T-helper 2 cell treated with Interferon-gamma antibody and Interleukin-4, amounts not matched to agents 5 μg/mL and 100 μg/mL, for 36 hours (primary cell): ENCODE measurements around the gene ATP13A2.

ENCODE experiments used
- DNase-seq: peaks from one replicate; pipeline ENCODE4 v3.0.0; 2021; ENCODE audit warnings: low spot score
- H3K27ac Mint-ChIP-seq: one replicate; pipeline ENCODE4 v1.8.0; 2021; ENCODE audit warnings: mild to moderate bottlenecking, mixed read lengths
- H3K27me3 Mint-ChIP-seq: one replicate; pipeline ENCODE4 v1.8.0; 2021; ENCODE audit warnings: low read depth, mixed read lengths
- H3K36me3 Mint-ChIP-seq: one replicate; pipeline ENCODE4 v1.8.0; 2021; ENCODE audit warnings: low read depth, mixed read lengths
- H3K4me1 Mint-ChIP-seq: one replicate; pipeline ENCODE4 v1.8.0; 2021; ENCODE audit warnings: low read depth, mixed read lengths
- H3K4me3 Mint-ChIP-seq: one replicate; pipeline ENCODE4 v1.8.0; 2022; ENCODE audit warnings: mild to moderate bottlenecking, moderate library complexity, mixed read lengths
- H3K9me3 Mint-ChIP-seq: one replicate; pipeline ENCODE4 v1.8.0; 2021; ENCODE audit warnings: mixed read lengths

ATP13A2 gene

GRCh38 chr1:16986962-16987361 lies 24.8 kb downstream of the ATP13A2 start:
- no peak overlapping the region for H3K27ac Mint-ChIP-seq
- H3K4me3 Mint-ChIP-seq = no peak overlapping the region
- no peaks in the 10 kb centered on the region for H3K9me3 Mint-ChIP-seq
- no peaks in the 10 kb centered on the region for H3K4me1 Mint-ChIP-seq
- peaks cover 8% of the 10 kb centered on the region for H3K27me3 Mint-ChIP-seq
- DNase-seq = no peak
- peaks cover 9% of the 10 kb centered on the region for H3K36me3 Mint-ChIP-seq

- Mint-ChIP-seq H3K9me3 (no peaks in the 10 kb centered on the region), H3K4me1 (no peaks in the 10 kb centered on the region), H3K36me3 (peaks cover 9% of the 10 kb centered on the region), H3K27ac (no peak overlapping the region), H3K27me3 (peaks cover 11% of the 10 kb centered on the region), H3K4me3 (no peak overlapping the region)
- DNase-seq = no peak
These were observed 25.2 kb downstream of the ATP13A2 start for GRCh38 chr1:16986560-16986959.

- Mint-ChIP-seq H3K4me1 (no peaks in the 10 kb centered on the region), H3K36me3 (peaks cover 6% of the 10 kb centered on the region), H3K27me3 (peaks cover 15% of the 10 kb centered on the region), H3K27ac (no peak overlapping the region), H3K4me3 (no peak overlapping the region), H3K9me3 (no peaks in the 10 kb centered on the region)
- DNase-seq = no peak
These were observed 25.6 kb downstream of the ATP13A2 start for GRCh38 chr1:16986113-16986512.

- Mint-ChIP-seq H3K9me3 (no peaks in the 10 kb centered on the region), H3K36me3 (peaks cover 5% of the 10 kb centered on the region), H3K4me1 (peaks cover 3% of the 10 kb centered on the region), H3K27me3 (peaks cover 25% of the 10 kb centered on the region), H3K4me3 (no peak overlapping the region), H3K27ac (no peak overlapping the region)
- no peak for DNase-seq
These were observed 27.0 kb downstream of the ATP13A2 start for GRCh38 chr1:16984717-16985116.

- Mint-ChIP-seq H3K4me3 (no peak overlapping the region), H3K9me3 (no peaks in the 10 kb centered on the region), H3K27ac (no peak overlapping the region)
These were observed 28.1 kb downstream of the ATP13A2 start for GRCh38 chr1:16983649-16984048.

GRCh38 chr1:16982902-16983301 lies 28.8 kb downstream of the ATP13A2 start:
- Mint-ChIP-seq H3K4me3 (no peak overlapping the region), H3K9me3 (no peaks in the 10 kb centered on the region), H3K36me3 (peaks cover 5% of the 10 kb centered on the region), H3K27ac (no peak overlapping the region), H3K4me1 (peaks cover 3% of the 10 kb centered on the region), H3K27me3 (peaks cover 31% of the 10 kb centered on the region)
- DNase-seq = no peak

More at GRCh38 chr1:16983649-16984048, 28.1 kb downstream of the ATP13A2 start:
- Mint-ChIP-seq H3K27me3 (peaks cover 31% of the 10 kb centered on the region), H3K36me3 (peaks cover 5% of the 10 kb centered on the region), H3K4me1 (peaks cover 3% of the 10 kb centered on the region)
- no peak for DNase-seq

GRCh38 chr1:16981269-16981849 lies 30.4 kb downstream of the ATP13A2 start:
- Mint-ChIP-seq H3K27me3 (peaks cover 31% of the 10 kb centered on the region), H3K4me1 (peaks cover 3% of the 10 kb centered on the region), H3K27ac (no peak overlapping the region), H3K4me3 (peak overlapping the region; percentile 12), H3K36me3 (peaks cover 5% of the 10 kb centered on the region), H3K9me3 (no peaks in the 10 kb centered on the region)
- no peak for DNase-seq

GRCh38 chr1:16980473-16981268 lies 31.1 kb downstream of the ATP13A2 start, which contains the start of gene MFAP2:
Gene MFAP2 (minus strand): TSS chr1:16980620. CDS start chr1:16978273, 2,347 bp downstream.
- Mint-ChIP-seq H3K27ac (no peak within 1 kb of the TSS), H3K36me3 (peaks cover 3% of the 10 kb centered on the region), H3K4me3 (peak within 1 kb of the TSS; percentile 12), H3K27me3 (peaks cover 31% of the 10 kb centered on the region), H3K4me1 (peaks cover 3% of the 10 kb centered on the region), H3K9me3 (no peaks in the 10 kb centered on the region)
- DNase-seq = no peak

GRCh38 chr1:16979475-16980327 lies 32.0 kb downstream of the ATP13A2 start:
- DNase-seq = no peak
- H3K4me3 Mint-ChIP-seq = no peak overlapping the region
- H3K36me3 Mint-ChIP-seq = no peaks in the 10 kb centered on the region
- H3K27ac Mint-ChIP-seq = no peak overlapping the region
- peaks cover 31% of the 10 kb centered on the region for H3K27me3 Mint-ChIP-seq
- no peaks in the 10 kb centered on the region for H3K9me3 Mint-ChIP-seq
- peaks cover 3% of the 10 kb centered on the region for H3K4me1 Mint-ChIP-seq

- no peak overlapping the region for H3K4me3 Mint-ChIP-seq
- no peak for DNase-seq
- no peaks in the 10 kb centered on the region for H3K36me3 Mint-ChIP-seq
- H3K4me1 Mint-ChIP-seq = peaks cover 3% of the 10 kb centered on the region
- H3K27ac Mint-ChIP-seq = no peak overlapping the region
- H3K27me3 Mint-ChIP-seq = peaks cover 31% of the 10 kb centered on the region
- no peaks in the 10 kb centered on the region for H3K9me3 Mint-ChIP-seq
These were observed 32.9 kb downstream of the ATP13A2 start for GRCh38 chr1:16978567-16979474.

GRCh38 chr1:16978139-16978538 lies 33.6 kb downstream of the ATP13A2 start:
- Mint-ChIP-seq H3K27me3 (peaks cover 28% of the 10 kb centered on the region), H3K27ac (no peak overlapping the region), H3K4me3 (no peak overlapping the region), H3K9me3 (no peaks in the 10 kb centered on the region), H3K36me3 (no peaks in the 10 kb centered on the region), H3K4me1 (peaks cover 3% of the 10 kb centered on the region)
- no peak for DNase-seq

GRCh38 chr1:16977377-16977776 lies 34.4 kb downstream of the ATP13A2 start:
- Mint-ChIP-seq H3K36me3 (no peaks in the 10 kb centered on the region), H3K9me3 (no peaks in the 10 kb centered on the region), H3K4me3 (no peak overlapping the region), H3K27me3 (peaks cover 26% of the 10 kb centered on the region), H3K27ac (no peak overlapping the region), H3K4me1 (peaks cover 3% of the 10 kb centered on the region)
- DNase-seq = no peak

GRCh38 chr1:16976966-16977365 lies 34.8 kb downstream of the ATP13A2 start:
- no peak overlapping the region for H3K27ac Mint-ChIP-seq
- peaks cover 24% of the 10 kb centered on the region for H3K27me3 Mint-ChIP-seq
- H3K4me3 Mint-ChIP-seq = no peak overlapping the region
- peaks cover 3% of the 10 kb centered on the region for H3K4me1 Mint-ChIP-seq
- no peak for DNase-seq
- no peaks in the 10 kb centered on the region for H3K9me3 Mint-ChIP-seq
- no peaks in the 10 kb centered on the region for H3K36me3 Mint-ChIP-seq
